Thyroid gland (tissue), 4 donors: ENCODE measurements around the gene VLDLR. TPM values are rescaled to one million over a fixed set of nuclear protein-coding genes. Genes with fewer than 3 reads are reported as not detected.
A peak's percentile ranks its signal among the peaks of the same experiment; 100 is the strongest.

Experiments
- DNase-seq, 2 donors: peaks; one replicate each; pipeline ENCODE4 v3.0.0-alpha.2; 2019
- H3K27ac ChIP-seq, 3 donors: fragments of 200-600 bp; sonication (generic); 1 replicate in 2 of 3; 2 replicates in 1 of 3; pipeline ENCODE4 v1.5.1; 2016 to 2019; ENCODE audit warnings: mild to moderate bottlenecking in 1 of 3, moderate library complexity in 1 of 3
- H3K27me3 ChIP-seq: fragments of 200-600 bp; sonication (generic); one replicate; pipeline ENCODE4 v1.5.1; 2019
- H3K36me3 ChIP-seq, 2 donors: fragments of 200-600 bp; sonication (generic); one replicate each; pipeline ENCODE4 v1.5.1; 2016 to 2019
- H3K4me1 ChIP-seq, 2 donors: fragments of 200-600 bp; sonication (generic); one replicate each; pipeline ENCODE4 v1.5.1; 2017 to 2019
- H3K4me3 ChIP-seq, 3 donors: fragments of 200-600 bp; sonication (generic); replicated peaks in 1 of 3; 1 replicate in 2 of 3; 2 replicates in 1 of 3; pipeline ENCODE4 v1.5.1; 2016; ENCODE audit warnings: mild to moderate bottlenecking in 1 of 3
- H3K9me3 ChIP-seq: fragments of 200-600 bp; sonication (generic); one replicate; pipeline ENCODE4 v1.5.1; 2017
- CTCF ChIP-seq, 6 experiments: fragments of 200-600 bp in 3 of 6; fragments of 450-650 bp in 3 of 6; sonication (generic) in 3 of 6; IDR thresholded peaks; one replicate each; pipeline ENCODE4 v1.5.1; 2016 to 2019; ENCODE audit warnings: antibody characterized with exemption in 6 of 6, mild to moderate bottlenecking in 2 of 6, inconsistent platforms in 1 of 6, moderate library complexity in 1 of 6
- POLR2A ChIP-seq, 2 donors: fragments of 450-650 bp; IDR thresholded peaks; one replicate each; pipeline ENCODE4 v1.6.1; 2017; ENCODE audit warnings: antibody characterized with exemption in 2 of 2, mild to moderate bottlenecking in 2 of 2, moderate library complexity in 1 of 2
- WGBS, 2 donors: methylation state at CpG; one replicate each; pipeline ENCODE4 v1.1.5; 2017; 5-methylcytosine and 5-hydroxymethylcytosine counted together
- intact Hi-C: fragments of 100-400 bp; cut with DNase I; formaldehyde crosslinking; loops from one replicate; pipeline ENCODE4 v1.15.1; 2023
- total RNA-seq, 4 donors: library from RNA; depleted of rRNA; stranded (reverse); fragments of >200 nt; gene quantifications; one replicate each; pipeline ENCODE4 v1.2.3, GENCODE V29; 2016

VLDLR gene
- total RNA-seq, 4 donors from 2014 or later: 14.2 to 59.2 (median 46.0) TPM

GRCh38 chr9:2610985-2611384, 10.6 kb upstream of the VLDLR start:
- H3K27ac ChIP-seq: no peak overlapping the region
- intact Hi-C loops: no loop called here
- no peaks in the 10 kb centered on the region for H3K9me3 ChIP-seq
- H3K4me3 ChIP-seq: no peak overlapping the region
- peaks cover 15 to 34% of the 10 kb centered on the region in 2 donors for H3K4me1 ChIP-seq
- no peaks in the 10 kb centered on the region for H3K27me3 ChIP-seq
- no peaks in the 10 kb centered on the region for H3K36me3 ChIP-seq
- DNase-seq: no peak
- no peak for TF ChIP-seq CTCF (IDR thresholded peaks at IDR 0.05)
- WGBS, 2 donors: 90 to 91% methylated on average over 2 of the region's 2 CpGs

GRCh38 chr9:2611961-2612360, 9.6 kb upstream of the VLDLR start:
- no peak for DNase-seq
- 91 to 92% methylated on average over 2 of the region's 2 CpGs for WGBS, 2 donors
- no peaks in the 10 kb centered on the region for H3K36me3 ChIP-seq
- no peak overlapping the region for H3K4me3 ChIP-seq
- peaks cover 15 to 34% of the 10 kb centered on the region in 2 donors for H3K4me1 ChIP-seq
- H3K27me3 ChIP-seq: no peaks in the 10 kb centered on the region
- H3K27ac ChIP-seq: no peak overlapping the region
- no peaks in the 10 kb centered on the region for H3K9me3 ChIP-seq
- TF ChIP-seq CTCF (IDR thresholded peaks at IDR 0.05) (no peak), POLR2A (IDR thresholded peaks at IDR 0.05) (no peak)
- intact Hi-C loops: no loop called here

- H3K4me1 ChIP-seq: peaks cover 6 to 21% of the 10 kb centered on the region in 2 donors
- TF ChIP-seq CTCF (IDR thresholded peaks at IDR 0.05) (no peak), POLR2A (IDR thresholded peaks at IDR 0.05) (no peak)
- H3K27ac ChIP-seq: peak overlapping the region in 2 of 3 donors; percentile 23 to 60
- H3K9me3 ChIP-seq: no peaks in the 10 kb centered on the region
- no peaks in the 10 kb centered on the region for H3K36me3 ChIP-seq
- intact Hi-C loops: no loop called here
- DNase-seq: peak; percentile 46 to 57
- no peaks in the 10 kb centered on the region for H3K27me3 ChIP-seq
- H3K4me3 ChIP-seq: no peak overlapping the region
- WGBS, 2 donors: 47 to 52% methylated on average over 3 of the region's 3 CpGs
Measured at GRCh38 chr9:2613730-2614271, 7.8 kb upstream of the VLDLR start.

GRCh38 chr9:2615497-2615896, 6.1 kb upstream of the VLDLR start:
- Histone ChIP-seq H3K4me1 (peaks cover 6 to 19% of the 10 kb centered on the region in 2 donors), H3K36me3 (no peaks in the 10 kb centered on the region), H3K9me3 (no peaks in the 10 kb centered on the region), H3K27me3 (no peaks in the 10 kb centered on the region), H3K4me3 (no peak overlapping the region), H3K27ac (no peak overlapping the region)
- WGBS, 2 donors: 90 to 95% methylated on average over 7 of the region's 7 CpGs
- DNase-seq: no peak
- TF ChIP-seq POLR2A (IDR thresholded peaks at IDR 0.05): no peak
- no peak for TF ChIP-seq CTCF (IDR thresholded peaks at IDR 0.05)
- intact Hi-C loops: no loop called here

GRCh38 chr9:2616692-2617377, 4.8 kb upstream of the VLDLR start:
- Histone ChIP-seq H3K27me3 (no peaks in the 10 kb centered on the region), H3K9me3 (no peaks in the 10 kb centered on the region), H3K36me3 (no peaks in the 10 kb centered on the region), H3K4me1 (peaks cover 6 to 22% of the 10 kb centered on the region in 2 donors), H3K4me3 (no peak overlapping the region), H3K27ac (no peak overlapping the region)
- TF ChIP-seq POLR2A (IDR thresholded peaks at IDR 0.05): no peak
- no peak for TF ChIP-seq CTCF (IDR thresholded peaks at IDR 0.05)
- no peak for DNase-seq
- WGBS, 2 donors: 98 to 100% methylated on average over 4 of the region's 4 CpGs
- intact Hi-C loops: no loop called here
